ENCODE measurements around the gene DPP4.
"Not testable (repeated sequence)": the region's sequence is repeated elsewhere in the genome, so short reads cannot be mapped to it uniquely, and the experiment has no call there.

The DPP4 gene

DNA sequence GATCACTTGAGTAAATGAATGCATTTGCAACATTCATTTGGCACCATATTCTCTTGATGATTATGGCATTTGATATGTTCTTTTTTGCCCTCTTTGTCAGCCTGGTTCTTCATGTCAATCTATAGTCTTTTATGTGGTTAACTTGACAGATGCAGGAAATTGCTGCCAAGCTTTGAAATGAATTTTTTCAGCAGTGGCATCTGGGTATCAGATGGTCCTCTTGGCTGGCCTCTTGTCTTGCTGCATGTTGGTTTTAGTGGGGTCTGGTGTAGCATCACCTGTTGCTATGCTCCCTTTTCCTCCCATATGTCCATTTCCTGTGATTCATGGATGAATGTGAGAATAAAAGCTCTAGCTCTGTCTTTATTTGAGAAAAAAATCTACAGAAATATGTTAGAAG, 119.9 kb downstream of the DPP4 start:
- DNase-seq (ENCODE audit: low read depth in 2 of 2), result no peak

DNA sequence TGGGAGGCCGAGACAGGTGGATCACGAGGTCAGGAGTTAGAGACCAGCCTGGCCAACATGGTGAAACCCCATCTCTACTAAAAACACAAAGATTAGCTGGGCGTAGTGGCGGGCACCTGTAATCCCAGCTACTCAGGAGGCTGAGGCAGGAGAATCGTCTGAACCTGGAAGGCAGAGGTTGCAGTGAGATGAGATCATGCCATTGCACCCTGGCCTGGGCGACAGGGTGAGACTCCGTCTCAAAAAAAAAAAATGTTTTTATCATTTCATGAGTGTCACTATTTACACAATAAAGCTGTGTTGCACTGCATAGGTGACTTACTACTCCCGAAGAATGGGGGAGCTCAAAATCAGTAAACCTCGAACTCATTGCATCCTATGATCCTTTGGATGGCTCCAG, 120.6 kb downstream of the DPP4 start:
- DNase-seq (ENCODE audit: low read depth in 2 of 2), result not testable (repeated sequence)

DNA sequence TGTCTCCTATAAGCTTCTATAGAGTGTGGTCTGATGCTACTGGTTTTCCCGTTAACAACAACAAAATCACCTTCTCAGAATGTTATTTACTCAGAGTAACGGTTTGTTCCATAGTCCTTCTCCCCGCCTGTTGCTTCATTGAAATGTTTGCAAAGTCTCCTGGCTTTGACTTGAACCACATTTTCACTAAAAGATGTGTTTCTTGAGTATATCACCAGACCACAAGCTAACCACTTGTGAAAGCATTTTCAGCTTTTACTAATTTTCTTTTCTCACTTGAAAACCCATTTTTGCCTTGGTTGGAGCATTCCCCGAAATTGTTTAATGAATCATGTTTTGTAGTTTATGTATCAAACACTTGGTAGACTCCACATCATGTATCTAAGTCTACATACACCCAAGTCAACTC, 121.2 kb downstream of the DPP4 start:
- DNase-seq (ENCODE audit: low read depth in 2 of 2), result no peak

DNA sequence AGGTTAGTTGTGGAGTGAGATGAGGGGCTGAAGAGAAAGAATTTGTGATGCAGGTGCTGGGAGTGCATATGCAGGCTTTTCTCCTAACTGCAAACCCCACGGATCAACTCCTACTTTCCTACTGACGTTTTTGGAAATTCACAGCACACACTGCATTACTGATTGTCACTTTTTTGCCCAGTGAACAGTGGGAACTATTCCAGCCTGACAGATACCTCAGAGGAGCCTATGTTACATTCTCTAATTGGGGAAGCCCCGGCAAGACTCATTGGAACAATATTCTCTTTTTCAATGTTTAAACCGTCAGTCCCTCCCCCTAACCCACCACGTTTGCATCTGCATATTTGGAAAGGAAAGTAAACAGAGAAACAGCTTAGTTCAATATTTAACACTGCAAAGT, 126.2 kb downstream of the DPP4 start:
- no peak for DNase-seq (ENCODE audit: low read depth in 2 of 2)

DNA sequence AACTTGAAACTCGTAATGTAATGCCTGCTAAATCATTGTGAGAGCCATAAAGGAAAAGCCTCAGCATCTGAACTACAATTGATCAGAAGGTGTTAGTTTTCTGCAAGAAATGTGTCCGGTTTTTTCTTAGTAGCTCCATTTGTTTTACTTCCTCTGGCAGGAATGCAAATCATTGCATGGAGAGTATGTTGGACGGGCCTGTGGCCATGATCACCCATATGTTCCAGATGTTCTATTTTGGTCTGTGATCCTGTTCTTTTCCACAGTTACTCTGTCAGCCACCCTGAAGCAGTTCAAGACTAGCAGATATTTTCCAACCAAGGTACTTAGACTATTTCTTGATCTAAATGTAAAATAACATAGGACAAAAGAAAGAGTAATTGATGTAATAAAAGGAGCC, 126.6 kb downstream of the DPP4 start:
- no peak for DNase-seq (ENCODE audit: low read depth in 2 of 2)

DNA sequence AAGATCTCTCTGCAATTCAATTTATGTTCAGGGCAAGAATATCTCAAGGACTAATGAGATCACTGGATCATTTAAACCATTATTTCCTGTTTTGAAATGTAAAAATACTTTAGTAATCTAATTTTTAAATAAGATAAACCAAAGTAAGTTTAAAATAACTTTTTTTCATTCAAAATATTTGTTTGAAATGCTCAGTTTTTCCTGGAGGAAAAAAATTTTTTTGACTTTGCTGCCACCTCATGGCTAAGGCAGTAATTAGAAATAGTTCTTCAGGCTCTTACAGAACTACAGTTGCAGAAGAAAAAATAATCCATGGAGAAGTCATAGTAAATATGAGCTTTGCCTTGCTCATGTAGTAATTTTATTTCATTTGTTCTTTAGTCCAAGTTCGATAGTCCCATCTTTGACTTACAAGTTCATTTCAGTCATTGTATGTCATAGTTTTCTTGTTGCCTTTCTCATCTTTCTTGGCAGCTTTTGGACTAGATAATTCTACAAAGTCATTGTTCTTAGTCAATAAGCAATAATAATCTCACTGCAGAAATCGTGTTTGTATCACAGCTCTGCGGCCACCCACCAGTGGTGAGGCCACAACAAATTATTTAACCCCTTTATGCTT, 127.4 kb downstream of the DPP4 start:
- DNase-seq (ENCODE audit: low read depth in 2 of 2), result no peak

DNA sequence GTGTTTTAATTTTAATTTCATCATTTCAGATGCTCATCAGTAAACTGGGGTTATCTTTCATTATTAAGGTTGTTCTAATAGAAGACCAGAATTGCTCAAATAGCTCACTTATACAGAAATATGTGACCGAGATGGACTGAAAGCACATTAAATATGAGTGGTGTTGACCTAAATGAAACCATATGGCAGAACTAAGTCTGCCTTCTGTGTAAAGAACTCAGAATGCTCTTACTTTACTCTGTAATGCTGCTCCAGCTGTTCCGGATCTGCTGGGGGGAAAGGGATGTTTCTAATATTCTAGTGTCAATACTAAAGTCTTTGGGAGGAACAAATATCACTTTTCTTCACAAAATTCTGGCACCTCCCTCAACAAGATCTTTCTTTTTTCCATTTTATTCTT, 131.0 kb downstream of the DPP4 start:
- DNase-seq (ENCODE audit: low read depth in 2 of 2), result no peak
